Measurements from ENCODE around the gene THOC6. TPM values are rescaled to one million over a fixed set of nuclear protein-coding genes. Genes with fewer than 3 reads are reported as not detected.
A peak's percentile ranks its signal among the peaks of the same experiment; 100 is the strongest.

The THOC6 gene
- total and polyA plus RNA-seq, 4 donors = 10.8 to 14.8 (median 11.7) TPM

DNA sequence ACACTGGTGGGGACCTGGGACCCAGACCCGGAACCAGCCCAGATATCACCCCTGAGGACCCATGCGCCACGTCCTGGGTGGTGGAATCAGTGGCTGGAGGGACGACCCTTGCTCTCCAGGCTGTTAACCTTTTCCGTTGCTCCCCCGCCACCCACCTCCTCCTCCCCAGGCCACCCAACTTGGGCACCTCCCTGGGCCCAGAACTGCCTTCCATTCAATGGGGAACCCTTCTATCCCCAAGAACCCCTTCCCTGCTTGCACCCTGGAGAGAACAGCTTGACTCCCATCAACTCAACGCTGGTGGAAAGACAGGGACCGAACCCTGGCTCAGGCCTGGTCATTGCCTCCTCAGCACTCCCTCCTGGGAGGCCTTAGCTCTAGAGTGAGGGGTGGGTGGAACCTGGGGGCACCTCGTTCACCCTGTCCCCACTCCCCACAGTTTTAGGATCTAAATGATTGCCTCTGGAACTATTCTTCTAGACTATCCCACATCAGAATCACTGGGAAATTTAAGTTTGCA, 35.9 kb downstream of the THOC6 start:
- Histone ChIP-seq H3K27ac (ENCODE audit: low read depth in 1 of 2, low read length in 2 of 2) (peak overlapping the region; percentile 85 to 89), H3K4me1 (ENCODE audit: control insufficient read depth in 4 of 4, insufficient read depth in 4 of 4, low read length in 3 of 4) (peaks cover 6 to 22% (median 20%) of the 10 kb centered on the region in 4 donors), H3K9me3 (ENCODE audit: control insufficient read depth in 4 of 4, low read length in 3 of 4) (no peaks in the 10 kb centered on the region), H3K36me3 (ENCODE audit: control insufficient read depth in 4 of 4, insufficient read depth in 3 of 4, low read depth in 1 of 4, low read length in 3 of 4) (no peaks in the 10 kb centered on the region), H3K27me3 (ENCODE audit: control insufficient read depth in 4 of 4, insufficient read depth in 4 of 4, low read length in 3 of 4) (no peaks in the 10 kb centered on the region), H3K9ac (ENCODE audit: low read depth in 1 of 2, low read length in 2 of 2) (peak overlapping the region in 1 of 2 donors; percentile 23), H3K4me3 (ENCODE audit: low read depth in 1 of 3, low read length in 3 of 3) (peak overlapping the region; percentile 2 to 89 (median 21))
- 46% methylated on average over 9 of the region's 9 CpGs for WGBS
- no peak for DNase-seq (ENCODE audit: low spot score)
- TF ChIP-seq, protein P1, sequence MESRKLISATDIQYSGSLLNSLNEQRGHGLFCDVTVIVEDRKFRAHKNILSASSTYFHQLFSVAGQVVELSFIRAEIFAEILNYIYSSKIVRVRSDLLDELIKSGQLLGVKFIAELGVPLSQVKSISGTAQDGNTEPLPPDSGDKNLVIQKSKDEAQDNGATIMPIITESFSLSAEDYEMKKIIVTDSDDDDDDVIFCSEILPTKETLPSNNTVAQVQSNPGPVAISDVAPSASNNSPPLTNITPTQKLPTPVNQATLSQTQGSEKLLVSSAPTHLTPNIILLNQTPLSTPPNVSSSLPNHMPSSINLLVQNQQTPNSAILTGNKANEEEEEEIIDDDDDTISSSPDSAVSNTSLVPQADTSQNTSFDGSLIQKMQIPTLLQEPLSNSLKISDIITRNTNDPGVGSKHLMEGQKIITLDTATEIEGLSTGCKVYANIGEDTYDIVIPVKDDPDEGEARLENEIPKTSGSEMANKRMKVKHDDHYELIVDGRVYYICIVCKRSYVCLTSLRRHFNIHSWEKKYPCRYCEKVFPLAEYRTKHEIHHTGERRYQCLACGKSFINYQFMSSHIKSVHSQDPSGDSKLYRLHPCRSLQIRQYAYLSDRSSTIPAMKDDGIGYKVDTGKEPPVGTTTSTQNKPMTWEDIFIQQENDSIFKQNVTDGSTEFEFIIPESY (IDR thresholded peaks at IDR 0.05) = no peak
- TF ChIP-seq, protein P2, sequence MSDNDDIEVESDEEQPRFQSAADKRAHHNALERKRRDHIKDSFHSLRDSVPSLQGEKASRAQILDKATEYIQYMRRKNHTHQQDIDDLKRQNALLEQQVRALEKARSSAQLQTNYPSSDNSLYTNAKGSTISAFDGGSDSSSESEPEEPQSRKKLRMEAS (IDR thresholded peaks at IDR 0.05) = no peak
- TF ChIP-seq FOXA1 (IDR thresholded peaks at IDR 0.05) (no peak), NR2F2 (IDR thresholded peaks at IDR 0.05) (peak; percentile 4), TAF1 (conservative IDR thresholded peaks at IDR 0.05) (no peak)
- TF ChIP-seq, protein P3, sequence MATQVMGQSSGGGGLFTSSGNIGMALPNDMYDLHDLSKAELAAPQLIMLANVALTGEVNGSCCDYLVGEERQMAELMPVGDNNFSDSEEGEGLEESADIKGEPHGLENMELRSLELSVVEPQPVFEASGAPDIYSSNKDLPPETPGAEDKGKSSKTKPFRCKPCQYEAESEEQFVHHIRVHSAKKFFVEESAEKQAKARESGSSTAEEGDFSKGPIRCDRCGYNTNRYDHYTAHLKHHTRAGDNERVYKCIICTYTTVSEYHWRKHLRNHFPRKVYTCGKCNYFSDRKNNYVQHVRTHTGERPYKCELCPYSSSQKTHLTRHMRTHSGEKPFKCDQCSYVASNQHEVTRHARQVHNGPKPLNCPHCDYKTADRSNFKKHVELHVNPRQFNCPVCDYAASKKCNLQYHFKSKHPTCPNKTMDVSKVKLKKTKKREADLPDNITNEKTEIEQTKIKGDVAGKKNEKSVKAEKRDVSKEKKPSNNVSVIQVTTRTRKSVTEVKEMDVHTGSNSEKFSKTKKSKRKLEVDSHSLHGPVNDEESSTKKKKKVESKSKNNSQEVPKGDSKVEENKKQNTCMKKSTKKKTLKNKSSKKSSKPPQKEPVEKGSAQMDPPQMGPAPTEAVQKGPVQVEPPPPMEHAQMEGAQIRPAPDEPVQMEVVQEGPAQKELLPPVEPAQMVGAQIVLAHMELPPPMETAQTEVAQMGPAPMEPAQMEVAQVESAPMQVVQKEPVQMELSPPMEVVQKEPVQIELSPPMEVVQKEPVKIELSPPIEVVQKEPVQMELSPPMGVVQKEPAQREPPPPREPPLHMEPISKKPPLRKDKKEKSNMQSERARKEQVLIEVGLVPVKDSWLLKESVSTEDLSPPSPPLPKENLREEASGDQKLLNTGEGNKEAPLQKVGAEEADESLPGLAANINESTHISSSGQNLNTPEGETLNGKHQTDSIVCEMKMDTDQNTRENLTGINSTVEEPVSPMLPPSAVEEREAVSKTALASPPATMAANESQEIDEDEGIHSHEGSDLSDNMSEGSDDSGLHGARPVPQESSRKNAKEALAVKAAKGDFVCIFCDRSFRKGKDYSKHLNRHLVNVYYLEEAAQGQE (IDR thresholded peaks at IDR 0.05) = no peak

DNA sequence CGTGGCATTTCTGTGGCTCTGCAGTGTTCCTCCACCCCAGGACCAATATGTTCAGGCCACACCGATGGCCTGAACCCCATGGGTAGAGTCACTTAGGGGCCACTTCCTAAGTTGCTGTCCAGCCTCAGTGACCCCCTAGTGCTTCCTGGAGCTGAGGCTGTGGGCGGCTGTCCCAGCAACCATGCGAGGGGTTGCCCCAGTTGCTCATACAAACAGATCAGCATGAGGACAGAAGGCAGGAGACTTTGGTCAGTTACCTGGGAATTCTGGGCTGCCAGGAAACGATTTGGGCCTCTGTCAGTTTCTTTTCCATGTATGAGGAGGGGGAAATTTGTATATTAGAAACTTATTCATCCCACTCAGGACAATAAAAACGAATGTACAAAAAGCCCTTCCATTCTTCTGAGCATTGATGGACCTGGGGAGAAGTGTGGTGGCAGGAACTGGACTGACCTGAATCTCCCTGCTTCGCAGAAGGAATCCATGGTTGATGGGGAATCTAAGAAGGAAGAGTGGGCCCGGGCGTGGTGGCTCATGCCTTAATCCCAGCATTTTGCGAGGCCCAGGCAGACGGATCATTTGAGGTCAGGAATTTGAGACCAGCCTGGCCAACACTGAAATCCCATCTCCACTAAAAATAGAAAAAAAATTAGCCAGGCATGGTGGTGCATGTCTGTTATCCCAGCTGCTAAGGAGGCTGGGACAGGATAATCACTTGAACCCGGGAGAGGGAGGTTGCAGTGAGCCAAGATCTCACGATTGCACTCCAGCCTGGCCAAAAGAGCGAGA, 36.7 kb downstream of the THOC6 start:
- Histone ChIP-seq H3K9ac (ENCODE audit: low read depth in 1 of 2, low read length in 2 of 2) (no peak overlapping the region), H3K4me3 (ENCODE audit: low read depth in 1 of 3, low read length in 3 of 3) (no peak overlapping the region), H3K4me1 (ENCODE audit: control insufficient read depth in 4 of 4, insufficient read depth in 4 of 4, low read length in 3 of 4) (peaks cover 6 to 26% (median 22%) of the 10 kb centered on the region in 4 donors), H3K36me3 (ENCODE audit: control insufficient read depth in 4 of 4, insufficient read depth in 3 of 4, low read depth in 1 of 4, low read length in 3 of 4) (no peaks in the 10 kb centered on the region), H3K27ac (ENCODE audit: low read depth in 1 of 2, low read length in 2 of 2) (peak overlapping the region; percentile 85 to 89), H3K27me3 (ENCODE audit: control insufficient read depth in 4 of 4, insufficient read depth in 4 of 4, low read length in 3 of 4) (no peaks in the 10 kb centered on the region), H3K9me3 (ENCODE audit: control insufficient read depth in 4 of 4, low read length in 3 of 4) (no peaks in the 10 kb centered on the region)
- DNase-seq (ENCODE audit: low spot score) = no peak
- no peak for TF ChIP-seq YY1 (IDR thresholded peaks at IDR 0.05)
- peak in 1 of 2 donors; percentile 36 for TF ChIP-seq RXRA (IDR thresholded peaks at IDR 0.05)
- TF ChIP-seq HNF4A (conservative IDR thresholded peaks at IDR 0.05) = peak; percentile 30 to 72
- TF ChIP-seq, protein P3 (IDR thresholded peaks at IDR 0.05) = no peak
- TF ChIP-seq, protein P4, sequence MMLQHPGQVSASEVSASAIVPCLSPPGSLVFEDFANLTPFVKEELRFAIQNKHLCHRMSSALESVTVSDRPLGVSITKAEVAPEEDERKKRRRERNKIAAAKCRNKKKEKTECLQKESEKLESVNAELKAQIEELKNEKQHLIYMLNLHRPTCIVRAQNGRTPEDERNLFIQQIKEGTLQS (IDR thresholded peaks at IDR 0.05) = no peak
- no peak for TF ChIP-seq NR2F2 (IDR thresholded peaks at IDR 0.05)
- peak; percentile 27 for TF ChIP-seq SP1 (IDR thresholded peaks at IDR 0.05)
- TF ChIP-seq, protein P2 (IDR thresholded peaks at IDR 0.05) = no peak
- TF ChIP-seq GABPA (IDR thresholded peaks at IDR 0.05 in 1 of 2, conservative IDR thresholded peaks at IDR 0.05 in 1 of 2) = no peak
- WGBS = 72% methylated on average over 14 of the region's 14 CpGs
